ENCODE results near the gene DHRS3. TPM values are rescaled to one million over a fixed set of nuclear protein-coding genes. Genes with fewer than 3 reads are reported as not detected.
"Not testable (repeated sequence)": the region's sequence is repeated elsewhere in the genome, so short reads cannot be mapped to it uniquely, and the experiment has no call there.

Gene DHRS3, protein sequence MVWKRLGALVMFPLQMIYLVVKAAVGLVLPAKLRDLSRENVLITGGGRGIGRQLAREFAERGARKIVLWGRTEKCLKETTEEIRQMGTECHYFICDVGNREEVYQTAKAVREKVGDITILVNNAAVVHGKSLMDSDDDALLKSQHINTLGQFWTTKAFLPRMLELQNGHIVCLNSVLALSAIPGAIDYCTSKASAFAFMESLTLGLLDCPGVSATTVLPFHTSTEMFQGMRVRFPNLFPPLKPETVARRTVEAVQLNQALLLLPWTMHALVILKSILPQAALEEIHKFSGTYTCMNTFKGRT
- polyA plus RNA-seq (2013, experiment 1 of 4): 1.4 TPM
- 1.6 TPM for polyA plus RNA-seq (2013, experiment 2 of 4)
- 0.64 TPM for polyA plus RNA-seq (2013, experiment 3 of 4)
- 1.8 TPM for polyA plus RNA-seq (2013, experiment 4 of 4)

DNA sequence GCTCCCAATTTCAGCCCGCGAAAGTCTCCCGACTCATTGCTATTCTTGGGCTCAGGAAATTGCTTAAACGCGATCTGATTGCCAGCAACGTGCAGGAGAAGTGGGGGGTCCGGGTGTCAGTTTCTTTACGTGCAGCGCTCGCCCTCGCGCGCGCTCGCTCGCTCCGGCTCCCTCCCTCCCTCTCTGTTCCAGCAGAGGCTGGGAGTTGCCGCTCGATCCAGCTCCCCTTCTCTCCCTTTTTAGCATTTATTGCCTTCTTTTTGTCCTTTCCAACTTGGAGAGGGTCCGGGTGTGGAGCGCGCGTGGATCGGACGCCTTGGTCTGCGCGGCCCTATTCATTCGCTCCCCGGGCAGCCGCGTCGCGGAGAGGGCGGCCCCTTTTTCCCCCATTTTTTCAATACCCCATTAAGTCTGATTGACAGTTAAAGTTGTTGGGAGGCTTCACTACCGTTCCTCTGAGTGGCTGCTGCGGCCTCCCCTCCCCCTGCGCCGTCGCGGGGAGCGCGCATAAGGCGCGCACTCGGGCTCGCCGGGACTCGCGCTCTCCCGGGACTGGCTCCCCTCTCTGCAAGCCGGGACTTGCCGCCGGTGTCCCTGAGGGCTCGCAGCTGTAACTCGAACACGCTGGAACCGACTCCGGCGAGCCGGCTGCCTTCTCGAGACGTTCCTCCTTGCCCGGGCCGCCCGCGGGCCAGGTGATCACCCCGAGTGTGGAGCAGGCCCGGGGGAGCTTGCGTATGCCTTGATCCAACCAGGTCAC is at the start of gene DHRS3:
Gene DHRS3 (minus strand): TSS at position 310 of the 760 bp plus-strand sequence. CDS start 862 bp downstream, outside the sequence.
- H3K27ac ChIP-seq (ENCODE audit: insufficient read depth, low read depth, low read length, poor library complexity, severe bottlenecking): no peak within 1 kb of the TSS
- 0% methylated on average over 69 of the region's 69 CpGs for WGBS, 2 experiments

DNA sequence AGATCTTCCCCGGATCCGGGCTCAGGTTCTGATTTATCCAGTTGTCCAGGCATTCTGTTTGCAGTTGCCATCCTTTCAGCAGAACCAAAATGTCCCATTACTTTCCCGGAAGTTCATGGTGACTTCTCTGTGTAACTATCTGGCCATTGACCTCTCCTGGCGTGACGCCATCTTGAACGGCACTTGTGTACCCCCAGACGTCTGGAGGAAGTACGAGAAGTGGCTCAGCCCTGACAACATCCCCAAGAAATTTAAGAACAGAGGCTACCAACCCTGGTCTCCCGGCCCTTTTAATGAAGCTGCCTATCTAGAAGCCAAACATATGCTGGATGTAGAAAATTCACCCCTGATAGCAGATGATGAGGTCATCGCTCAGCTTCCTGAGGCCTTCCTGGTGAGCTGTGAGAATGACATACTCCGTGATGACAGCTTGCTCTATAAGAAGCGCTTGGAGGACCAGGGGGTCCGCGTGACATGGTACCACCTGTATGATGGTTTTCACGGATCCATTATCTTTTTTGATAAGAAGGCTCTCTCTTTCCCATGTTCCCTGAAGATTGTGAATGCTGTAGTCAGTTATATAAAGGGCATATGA is 48.2 kb upstream of the DHRS3 start:
- Histone ChIP-seq H3K9me3 (ENCODE audit: control insufficient read depth, low read length) (no peaks in the 10 kb centered on the region), H3K27ac (ENCODE audit: insufficient read depth, low read depth, low read length, poor library complexity, severe bottlenecking) (no peak overlapping the region), H3K4me1 (ENCODE audit: control insufficient read depth, insufficient read depth, low read length) (no peaks in the 10 kb centered on the region), H3K27me3 (ENCODE audit: control insufficient read depth, insufficient read depth, low read length, poor library complexity, severe bottlenecking) (no peaks in the 10 kb centered on the region), H3K36me3 (ENCODE audit: control insufficient read depth, insufficient read depth, low read length) (no peaks in the 10 kb centered on the region), H3K4me3 (ENCODE audit: insufficient read depth, low read depth, low read length) (no peak overlapping the region)
- 95% methylated on average over 15 of the region's 15 CpGs for WGBS, 2 experiments

More for the DNA sequence above, at the start of gene DHRS3:
- no peaks in the 10 kb centered on the region for H3K9me3 ChIP-seq (ENCODE audit: control insufficient read depth, low read length)
- peaks cover 57% of the 10 kb centered on the region for H3K27me3 ChIP-seq (ENCODE audit: control insufficient read depth, insufficient read depth, low read length, poor library complexity, severe bottlenecking)
- peak within 1 kb of the TSS; percentile 72 for H3K4me3 ChIP-seq (ENCODE audit: insufficient read depth, low read depth, low read length)
- peaks cover 39% of the 10 kb centered on the region for H3K4me1 ChIP-seq (ENCODE audit: control insufficient read depth, insufficient read depth, low read length)
- H3K36me3 ChIP-seq (ENCODE audit: control insufficient read depth, insufficient read depth, low read length): no peaks in the 10 kb centered on the region

DNA sequence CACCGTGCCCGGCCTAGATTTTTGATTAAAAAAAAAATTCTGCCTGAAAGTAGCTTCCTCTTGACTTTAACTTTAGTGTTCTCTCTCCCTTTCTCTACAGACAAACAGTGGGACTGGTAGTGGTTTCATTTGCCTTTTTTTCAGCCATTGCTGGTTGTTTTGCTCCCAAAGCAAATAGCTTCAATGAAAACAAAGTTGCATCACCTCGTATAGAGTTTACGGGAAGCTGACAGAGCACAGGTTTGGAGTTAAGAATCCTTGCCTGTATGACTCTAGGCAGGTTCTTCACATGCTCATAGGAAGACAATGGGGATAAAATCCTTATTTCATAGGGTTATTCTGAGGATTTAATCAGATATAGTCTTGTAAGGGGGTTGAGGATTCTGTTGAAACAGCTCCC is 47.5 kb upstream of the DHRS3 start:
- WGBS, 2 experiments: 91 to 95% methylated on average over 4 of the region's 4 CpGs
- no peak overlapping the region for H3K4me3 ChIP-seq (ENCODE audit: insufficient read depth, low read depth, low read length)
- H3K9me3 ChIP-seq (ENCODE audit: control insufficient read depth, low read length): no peaks in the 10 kb centered on the region
- no peaks in the 10 kb centered on the region for H3K4me1 ChIP-seq (ENCODE audit: control insufficient read depth, insufficient read depth, low read length)
- no peaks in the 10 kb centered on the region for H3K36me3 ChIP-seq (ENCODE audit: control insufficient read depth, insufficient read depth, low read length)
- H3K27ac ChIP-seq (ENCODE audit: insufficient read depth, low read depth, low read length, poor library complexity, severe bottlenecking): no peak overlapping the region
- no peaks in the 10 kb centered on the region for H3K27me3 ChIP-seq (ENCODE audit: control insufficient read depth, insufficient read depth, low read length, poor library complexity, severe bottlenecking)

DNA sequence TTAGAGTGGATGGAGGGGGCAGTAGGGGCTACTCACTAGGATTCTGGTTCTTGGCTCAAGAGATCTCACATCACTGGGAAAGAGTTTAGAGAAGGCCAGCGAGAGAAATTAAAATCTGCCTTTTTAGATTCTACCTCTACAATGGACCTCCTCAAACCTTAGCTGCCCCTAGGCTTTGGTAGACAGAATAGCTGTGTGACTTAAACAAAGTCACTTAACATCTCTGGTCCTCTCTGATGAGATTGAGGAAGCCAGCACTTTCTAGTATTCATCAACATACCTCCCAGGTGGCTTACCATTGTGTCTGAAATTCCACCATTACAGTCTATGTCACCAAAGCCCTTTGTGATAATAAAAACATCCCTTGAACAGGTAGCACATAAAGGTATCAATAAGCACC is 44.5 kb upstream of the DHRS3 start:
- H3K27ac ChIP-seq (ENCODE audit: insufficient read depth, low read depth, low read length, poor library complexity, severe bottlenecking): no peak overlapping the region
- 97 to 100% methylated on average over 1 of the region's 1 CpG for WGBS, 2 experiments

DNA sequence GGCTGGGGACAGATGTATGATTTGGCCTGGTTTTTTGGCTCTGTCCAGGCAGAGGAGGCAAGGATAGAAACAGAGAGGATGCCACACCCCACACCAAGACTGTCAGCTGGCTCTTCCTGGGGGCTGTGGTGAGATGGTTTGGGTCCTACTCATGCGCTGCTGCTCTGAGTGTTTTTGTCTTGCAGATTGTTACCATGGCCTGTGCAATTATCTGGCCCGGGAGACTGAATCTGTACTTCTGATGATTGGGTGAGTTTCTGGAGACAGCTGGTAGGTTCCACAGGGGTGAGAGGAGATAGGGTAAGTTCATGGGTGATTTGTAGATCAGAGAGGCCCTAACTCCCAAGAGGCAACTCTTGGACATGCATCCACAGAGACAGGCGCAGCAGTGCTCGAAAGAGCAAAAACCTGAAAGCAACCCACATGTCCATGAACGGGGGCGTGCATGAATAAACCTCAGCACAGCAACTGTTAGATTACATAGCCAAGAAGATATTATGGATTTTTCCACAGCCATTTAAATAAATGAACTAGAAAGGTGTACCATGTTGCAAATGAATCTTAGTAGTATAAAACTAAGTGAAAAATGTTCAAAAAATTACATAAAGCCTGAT is 43.7 kb upstream of the DHRS3 start:
- Histone ChIP-seq H3K4me3 (ENCODE audit: insufficient read depth, low read depth, low read length) (no peak overlapping the region), H3K27ac (ENCODE audit: insufficient read depth, low read depth, low read length, poor library complexity, severe bottlenecking) (no peak overlapping the region)
- 91 to 96% methylated on average over 6 of the region's 6 CpGs for WGBS, 2 experiments

More for the DNA sequence above, 44.5 kb upstream of the DHRS3 start:
- H3K4me1 ChIP-seq (ENCODE audit: control insufficient read depth, insufficient read depth, low read length): no peaks in the 10 kb centered on the region
- H3K4me3 ChIP-seq (ENCODE audit: insufficient read depth, low read depth, low read length): no peak overlapping the region
- H3K9me3 ChIP-seq (ENCODE audit: control insufficient read depth, low read length): no peaks in the 10 kb centered on the region
- no peaks in the 10 kb centered on the region for H3K27me3 ChIP-seq (ENCODE audit: control insufficient read depth, insufficient read depth, low read length, poor library complexity, severe bottlenecking)
- H3K36me3 ChIP-seq (ENCODE audit: control insufficient read depth, insufficient read depth, low read length): no peaks in the 10 kb centered on the region

DNA sequence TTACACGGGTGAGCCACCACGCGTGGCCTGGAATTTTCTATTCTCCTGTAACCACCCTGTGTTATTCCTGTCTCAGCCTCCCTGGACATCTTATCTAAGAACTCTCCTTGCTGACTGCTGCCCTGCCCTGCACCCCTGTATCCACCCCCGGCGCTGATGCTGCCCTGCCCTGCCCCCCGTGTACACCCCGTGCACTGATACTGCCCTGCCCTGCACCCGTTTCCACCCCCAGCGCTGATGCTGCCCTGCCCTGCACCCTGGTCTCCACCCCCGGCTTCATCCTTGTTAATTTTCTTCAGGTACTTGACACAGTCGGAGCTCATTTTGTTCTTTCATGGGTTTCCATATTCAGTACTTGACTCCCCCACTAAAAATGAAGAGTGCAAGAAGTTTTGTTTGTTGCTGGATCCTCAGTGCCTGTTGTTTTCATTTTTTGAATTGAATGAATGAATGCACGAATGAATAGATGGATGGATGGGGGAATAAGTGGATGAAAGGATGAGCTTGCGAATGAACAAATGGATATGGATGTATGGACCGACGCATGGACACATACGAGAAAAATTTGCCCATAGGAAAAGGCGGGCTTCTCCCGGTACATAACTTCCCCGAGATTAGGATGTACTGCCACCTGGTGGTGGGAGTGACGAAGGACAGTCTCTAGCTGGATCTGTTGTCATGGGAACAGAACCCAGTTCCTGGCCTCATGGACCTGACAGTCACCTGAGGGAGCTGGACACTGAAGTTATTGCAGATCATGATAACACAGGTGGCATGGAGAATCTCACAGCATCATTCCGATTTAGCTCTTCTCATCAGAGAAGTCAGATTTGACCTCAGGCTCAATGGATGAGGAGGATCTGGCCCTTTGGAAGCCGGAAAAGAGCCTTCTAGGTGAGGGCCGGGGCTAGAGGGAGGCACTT is 40.8 kb upstream of the DHRS3 start:
- Histone ChIP-seq H3K27me3 (ENCODE audit: control insufficient read depth, insufficient read depth, low read length, poor library complexity, severe bottlenecking) (no peaks in the 10 kb centered on the region), H3K27ac (ENCODE audit: insufficient read depth, low read depth, low read length, poor library complexity, severe bottlenecking) (no peak overlapping the region)
- 58 to 59% methylated on average over 23 of the region's 23 CpGs for WGBS, 2 experiments

More for the DNA sequence above, 43.7 kb upstream of the DHRS3 start:
- H3K36me3 ChIP-seq (ENCODE audit: control insufficient read depth, insufficient read depth, low read length): no peaks in the 10 kb centered on the region
- H3K9me3 ChIP-seq (ENCODE audit: control insufficient read depth, low read length): no peaks in the 10 kb centered on the region
- no peaks in the 10 kb centered on the region for H3K4me1 ChIP-seq (ENCODE audit: control insufficient read depth, insufficient read depth, low read length)
- H3K27me3 ChIP-seq (ENCODE audit: control insufficient read depth, insufficient read depth, low read length, poor library complexity, severe bottlenecking): no peaks in the 10 kb centered on the region

DNA sequence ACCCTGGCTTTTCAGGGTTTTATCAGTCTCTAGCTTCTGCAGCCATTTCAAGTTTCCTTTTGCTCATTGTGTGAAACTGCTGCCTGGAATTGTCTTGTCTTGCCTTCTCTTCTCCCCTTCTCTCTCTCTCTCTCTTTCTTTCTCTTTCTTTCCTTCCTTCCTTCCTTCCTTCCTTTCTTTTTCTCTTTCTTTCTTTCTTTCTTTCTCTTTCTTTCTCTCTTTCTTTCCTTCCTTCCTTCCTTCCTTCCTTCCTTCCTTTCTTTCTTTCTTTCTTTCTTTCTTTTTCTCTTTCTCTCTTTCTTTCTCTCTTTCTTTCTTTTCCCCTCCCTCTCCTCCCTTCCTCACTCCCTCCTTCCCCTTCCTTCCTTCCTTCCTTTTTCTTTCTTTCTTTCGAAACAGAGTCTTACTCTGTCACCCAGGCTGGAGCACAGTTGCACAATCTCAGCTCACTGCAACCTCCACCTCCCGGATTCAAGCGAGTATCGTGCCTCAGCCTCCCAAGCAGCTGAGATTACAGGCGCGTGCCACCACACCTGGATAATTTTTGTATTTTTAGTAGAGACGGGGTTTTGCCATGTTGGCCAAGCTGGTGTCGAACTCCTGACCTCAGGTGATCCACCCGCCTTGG is 40.0 kb upstream of the DHRS3 start:
- not testable (repeated sequence) for H3K27me3 ChIP-seq (ENCODE audit: control insufficient read depth, insufficient read depth, low read length, poor library complexity, severe bottlenecking); H3K27ac ChIP-seq (ENCODE audit: insufficient read depth, low read depth, low read length, poor library complexity, severe bottlenecking); H3K4me3 ChIP-seq (ENCODE audit: insufficient read depth, low read depth, low read length); H3K36me3 ChIP-seq (ENCODE audit: control insufficient read depth, insufficient read depth, low read length); H3K9me3 ChIP-seq (ENCODE audit: control insufficient read depth, low read length); H3K4me1 ChIP-seq (ENCODE audit: control insufficient read depth, insufficient read depth, low read length)
- WGBS, 2 experiments: 93 to 94% methylated on average over 9 of the region's 9 CpGs

More for the DNA sequence above, 40.8 kb upstream of the DHRS3 start:
- H3K4me3 ChIP-seq (ENCODE audit: insufficient read depth, low read depth, low read length): no peak overlapping the region
- H3K4me1 ChIP-seq (ENCODE audit: control insufficient read depth, insufficient read depth, low read length): no peaks in the 10 kb centered on the region
- no peaks in the 10 kb centered on the region for H3K36me3 ChIP-seq (ENCODE audit: control insufficient read depth, insufficient read depth, low read length)
- no peaks in the 10 kb centered on the region for H3K9me3 ChIP-seq (ENCODE audit: control insufficient read depth, low read length)

DNA sequence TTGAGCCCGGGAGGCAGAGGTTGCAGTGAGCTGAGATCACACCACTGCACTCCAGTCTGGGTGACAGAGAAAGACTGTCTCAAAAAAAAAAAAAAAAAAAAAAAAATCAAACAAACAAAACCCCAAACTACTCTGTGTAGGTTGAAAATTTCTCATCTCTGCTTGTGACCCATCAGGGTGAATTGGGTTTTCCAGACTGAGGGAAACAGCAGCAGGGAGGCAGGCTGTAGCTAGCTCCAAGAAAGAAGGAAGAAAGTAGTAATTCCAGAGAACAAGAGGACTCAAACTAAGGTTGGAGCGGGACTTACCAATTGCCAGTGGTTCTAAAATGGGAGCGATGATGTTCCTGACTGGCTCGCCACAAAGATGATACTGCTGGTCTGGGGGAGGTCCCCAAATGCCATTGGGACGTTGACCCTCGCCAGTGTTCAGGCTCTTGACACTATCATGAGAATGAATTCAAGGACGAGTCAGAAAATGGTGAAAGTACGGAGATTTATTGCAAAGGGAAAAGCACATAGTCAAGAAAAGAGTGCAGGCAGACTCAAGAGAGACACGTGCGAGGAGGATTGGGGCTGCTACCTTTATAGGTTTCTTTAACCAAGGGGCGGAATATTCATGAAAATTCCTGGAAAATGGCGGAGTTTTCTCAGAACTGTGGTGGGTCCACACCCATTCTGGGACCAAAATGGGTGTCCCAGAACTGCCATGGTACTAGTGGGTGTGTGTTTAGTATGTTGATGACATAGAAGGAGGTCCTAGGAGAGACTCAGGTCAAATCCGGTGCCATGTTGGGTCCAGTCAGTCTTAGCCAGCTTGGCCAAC is 39.3 kb upstream of the DHRS3 start:
- Histone ChIP-seq H3K27me3 (ENCODE audit: control insufficient read depth, insufficient read depth, low read length, poor library complexity, severe bottlenecking) (no peaks in the 10 kb centered on the region), H3K36me3 (ENCODE audit: control insufficient read depth, insufficient read depth, low read length) (no peaks in the 10 kb centered on the region), H3K4me3 (ENCODE audit: insufficient read depth, low read depth, low read length) (no peak overlapping the region), H3K27ac (ENCODE audit: insufficient read depth, low read depth, low read length, poor library complexity, severe bottlenecking) (no peak overlapping the region), H3K4me1 (ENCODE audit: control insufficient read depth, insufficient read depth, low read length) (no peaks in the 10 kb centered on the region), H3K9me3 (ENCODE audit: control insufficient read depth, low read length) (no peaks in the 10 kb centered on the region)
- WGBS, 2 experiments: 92 to 94% methylated on average over 13 of the region's 13 CpGs
